ENCODE measurements around the gene SEC14L2. TPM values are rescaled to one million over a fixed set of nuclear protein-coding genes. Genes with fewer than 3 reads are reported as not detected.

Gene SEC14L2
- total RNA-seq, 1 experiment from 2014 or later, result 14.4 TPM

DNA sequence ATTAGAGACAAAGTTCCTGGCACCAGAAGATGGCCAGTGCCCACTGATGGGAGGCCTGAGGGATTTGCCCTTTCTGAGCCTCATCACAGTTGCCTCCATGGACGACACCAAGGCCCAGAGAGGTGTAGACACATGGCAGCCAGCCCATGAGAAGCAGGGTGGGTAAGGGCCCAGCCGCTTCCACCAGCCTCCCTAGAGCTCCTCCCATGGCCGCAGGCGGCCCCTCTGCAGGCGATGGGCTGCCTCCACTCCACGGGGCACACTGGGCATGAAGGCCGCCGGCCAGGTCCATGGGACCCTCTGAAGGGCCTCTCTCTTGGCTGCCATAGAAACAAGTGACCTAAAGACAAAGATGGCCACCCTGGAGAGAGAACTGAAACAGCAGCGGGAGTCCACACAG is 25.5 kb upstream of the SEC14L2 start:
- ChIA-PET CTCF (no interaction called here), POLR2A (ENCODE audit: low non-redundant PET) (no interaction called here)
- TF ChIP-seq EZH2 (IDR thresholded peaks at IDR 0.05; ENCODE audit: borderline replicate concordance, low read depth, low read length, poor library complexity, severe bottlenecking), result no peak
- TF ChIP-seq, protein P1, sequence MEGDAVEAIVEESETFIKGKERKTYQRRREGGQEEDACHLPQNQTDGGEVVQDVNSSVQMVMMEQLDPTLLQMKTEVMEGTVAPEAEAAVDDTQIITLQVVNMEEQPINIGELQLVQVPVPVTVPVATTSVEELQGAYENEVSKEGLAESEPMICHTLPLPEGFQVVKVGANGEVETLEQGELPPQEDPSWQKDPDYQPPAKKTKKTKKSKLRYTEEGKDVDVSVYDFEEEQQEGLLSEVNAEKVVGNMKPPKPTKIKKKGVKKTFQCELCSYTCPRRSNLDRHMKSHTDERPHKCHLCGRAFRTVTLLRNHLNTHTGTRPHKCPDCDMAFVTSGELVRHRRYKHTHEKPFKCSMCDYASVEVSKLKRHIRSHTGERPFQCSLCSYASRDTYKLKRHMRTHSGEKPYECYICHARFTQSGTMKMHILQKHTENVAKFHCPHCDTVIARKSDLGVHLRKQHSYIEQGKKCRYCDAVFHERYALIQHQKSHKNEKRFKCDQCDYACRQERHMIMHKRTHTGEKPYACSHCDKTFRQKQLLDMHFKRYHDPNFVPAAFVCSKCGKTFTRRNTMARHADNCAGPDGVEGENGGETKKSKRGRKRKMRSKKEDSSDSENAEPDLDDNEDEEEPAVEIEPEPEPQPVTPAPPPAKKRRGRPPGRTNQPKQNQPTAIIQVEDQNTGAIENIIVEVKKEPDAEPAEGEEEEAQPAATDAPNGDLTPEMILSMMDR (conservative IDR thresholded peaks at IDR 0.05; ENCODE audit: low read depth, low read length), result no peak
- no peak overlapping the region for H3K4me3 ChIP-seq (ENCODE audit: low read depth, low read length, poor library complexity, severe bottlenecking)
- no peaks in the 10 kb centered on the region for H3K9me3 ChIP-seq (ENCODE audit: low read depth, low read length, poor library complexity, severe bottlenecking)
- no TSS peak for BruUV-seq (replicated peaks)
- no peaks in the 10 kb centered on the region for H3K36me3 ChIP-seq (ENCODE audit: insufficient read depth, low read length, poor library complexity, severe bottlenecking)
- H3K27me3 ChIP-seq (replicated peaks; ENCODE audit: insufficient read depth, low read depth, low read length, poor library complexity), result no peaks in the 10 kb centered on the region
- H3K27ac ChIP-seq (ENCODE audit: low read depth, low read length, poor library complexity, severe bottlenecking), result no peak overlapping the region
- no peak for DNase-seq (ENCODE audit: low spot score)
- intact Hi-C loops (cut with micrococcal nuclease; ENCODE audit: unreplicated experiment), result no loop called here
- H3K4me1 ChIP-seq (ENCODE audit: insufficient read depth, low read length, poor library complexity, severe bottlenecking), result no peaks in the 10 kb centered on the region

GRCh38 chr22:30371981-30372380 is 24.8 kb upstream of the SEC14L2 start:
- Histone ChIP-seq H3K36me3 (ENCODE audit: insufficient read depth, low read length, poor library complexity, severe bottlenecking) (no peaks in the 10 kb centered on the region), H3K4me1 (ENCODE audit: insufficient read depth, low read length, poor library complexity, severe bottlenecking) (no peaks in the 10 kb centered on the region), H3K4me3 (ENCODE audit: low read depth, low read length, poor library complexity, severe bottlenecking) (no peak overlapping the region), H3K9me3 (ENCODE audit: low read depth, low read length, poor library complexity, severe bottlenecking) (no peaks in the 10 kb centered on the region), H3K27ac (ENCODE audit: low read depth, low read length, poor library complexity, severe bottlenecking) (no peak overlapping the region), H3K27me3 (replicated peaks; ENCODE audit: insufficient read depth, low read depth, low read length, poor library complexity) (no peaks in the 10 kb centered on the region)
- CTCF ChIA-PET, result no interaction called here
- no peak for TF ChIP-seq EZH2 (IDR thresholded peaks at IDR 0.05; ENCODE audit: borderline replicate concordance, low read depth, low read length, poor library complexity, severe bottlenecking)
- TF ChIP-seq, protein P1 (conservative IDR thresholded peaks at IDR 0.05; ENCODE audit: low read depth, low read length), result no peak
- POLR2A ChIA-PET (ENCODE audit: low non-redundant PET), result no interaction called here
- BruUV-seq (replicated peaks), result no TSS peak
- no peak for DNase-seq (ENCODE audit: low spot score)
- intact Hi-C loops (cut with micrococcal nuclease; ENCODE audit: unreplicated experiment), result no loop called here

DNA sequence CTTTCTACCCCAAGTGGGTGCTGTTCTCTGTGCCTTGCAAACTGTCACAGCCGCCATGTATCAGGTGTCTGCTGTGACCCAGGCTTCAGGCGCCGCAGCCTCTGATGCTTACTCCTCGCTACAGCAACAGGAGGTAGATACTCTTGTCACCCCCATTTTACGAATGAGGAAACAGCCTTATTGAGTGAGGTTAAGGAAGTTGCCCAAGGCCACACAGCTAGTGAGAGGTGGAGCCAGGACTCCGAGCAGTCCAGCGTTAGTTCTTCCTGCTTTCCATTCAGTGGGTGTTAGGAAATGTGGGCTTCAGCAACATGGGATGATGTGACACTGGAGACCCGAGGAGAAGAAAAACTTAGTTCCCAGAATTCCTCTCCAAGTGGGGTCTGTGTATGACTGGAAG is 23.9 kb upstream of the SEC14L2 start:
- no peak for DNase-seq (ENCODE audit: low spot score)
- no TSS peak for BruUV-seq (replicated peaks)
- H3K36me3 ChIP-seq (ENCODE audit: insufficient read depth, low read length, poor library complexity, severe bottlenecking), result no peaks in the 10 kb centered on the region
- no peak overlapping the region for H3K27ac ChIP-seq (ENCODE audit: low read depth, low read length, poor library complexity, severe bottlenecking)
- H3K4me3 ChIP-seq (ENCODE audit: low read depth, low read length, poor library complexity, severe bottlenecking), result no peak overlapping the region
- no peaks in the 10 kb centered on the region for H3K9me3 ChIP-seq (ENCODE audit: low read depth, low read length, poor library complexity, severe bottlenecking)
- H3K27me3 ChIP-seq (replicated peaks; ENCODE audit: insufficient read depth, low read depth, low read length, poor library complexity), result no peaks in the 10 kb centered on the region
- no peaks in the 10 kb centered on the region for H3K4me1 ChIP-seq (ENCODE audit: insufficient read depth, low read length, poor library complexity, severe bottlenecking)
- ChIA-PET POLR2A (ENCODE audit: low non-redundant PET) (no interaction called here), CTCF (no interaction called here)
- TF ChIP-seq, protein P1 (conservative IDR thresholded peaks at IDR 0.05; ENCODE audit: low read depth, low read length), result no peak
- no peak for TF ChIP-seq EZH2 (IDR thresholded peaks at IDR 0.05; ENCODE audit: borderline replicate concordance, low read depth, low read length, poor library complexity, severe bottlenecking)
- intact Hi-C loops (cut with micrococcal nuclease; ENCODE audit: unreplicated experiment), result no loop called here
